GM12872 (cell line): ENCODE data around the gene GALNT13.

ENCODE experiments used
- CTCF ChIP-seq: IDR thresholded peaks from 3 replicates; pipeline ENCODE4 v1.5.1; 2011; ENCODE audit warnings: low read depth, mild to moderate bottlenecking, low read length, moderate library complexity; ENCODE audit not compliant: insufficient read depth

Gene GALNT13

GRCh38 chr2:154238252-154238651, 366.5 kb downstream of the GALNT13 start:
- TF ChIP-seq CTCF: no peak

- TF ChIP-seq CTCF: no peak
Measured at GRCh38 chr2:154240316-154240715, 368.6 kb downstream of the GALNT13 start.

GRCh38 chr2:154240921-154241379, 369.2 kb downstream of the GALNT13 start:
- no peak for TF ChIP-seq CTCF

- TF ChIP-seq CTCF: no peak
Measured at GRCh38 chr2:154242687-154243086, 371.0 kb downstream of the GALNT13 start.

- TF ChIP-seq CTCF: no peak
Measured at GRCh38 chr2:154243685-154244084, 372.0 kb downstream of the GALNT13 start.

- TF ChIP-seq CTCF: no peak
Measured at GRCh38 chr2:154244932-154245331, 373.2 kb downstream of the GALNT13 start.

GRCh38 chr2:154247503-154247902, 375.8 kb downstream of the GALNT13 start:
- TF ChIP-seq CTCF: no peak

GRCh38 chr2:154256136-154256535, 384.4 kb downstream of the GALNT13 start:
- no peak for TF ChIP-seq CTCF
